ENCODE measurements around the gene RNPEPL1.
A peak's percentile ranks its signal among the peaks of the same experiment; 100 is the strongest.

The RNPEPL1 gene

GRCh38 chr2:240553956-240554480, 14.3 kb upstream of the RNPEPL1 start:
- H3K27me3 ChIP-seq (replicated peaks; ENCODE audit: control insufficient read depth, insufficient read depth, low read length) = no peaks in the 10 kb centered on the region
- TF ChIP-seq, protein P1, sequence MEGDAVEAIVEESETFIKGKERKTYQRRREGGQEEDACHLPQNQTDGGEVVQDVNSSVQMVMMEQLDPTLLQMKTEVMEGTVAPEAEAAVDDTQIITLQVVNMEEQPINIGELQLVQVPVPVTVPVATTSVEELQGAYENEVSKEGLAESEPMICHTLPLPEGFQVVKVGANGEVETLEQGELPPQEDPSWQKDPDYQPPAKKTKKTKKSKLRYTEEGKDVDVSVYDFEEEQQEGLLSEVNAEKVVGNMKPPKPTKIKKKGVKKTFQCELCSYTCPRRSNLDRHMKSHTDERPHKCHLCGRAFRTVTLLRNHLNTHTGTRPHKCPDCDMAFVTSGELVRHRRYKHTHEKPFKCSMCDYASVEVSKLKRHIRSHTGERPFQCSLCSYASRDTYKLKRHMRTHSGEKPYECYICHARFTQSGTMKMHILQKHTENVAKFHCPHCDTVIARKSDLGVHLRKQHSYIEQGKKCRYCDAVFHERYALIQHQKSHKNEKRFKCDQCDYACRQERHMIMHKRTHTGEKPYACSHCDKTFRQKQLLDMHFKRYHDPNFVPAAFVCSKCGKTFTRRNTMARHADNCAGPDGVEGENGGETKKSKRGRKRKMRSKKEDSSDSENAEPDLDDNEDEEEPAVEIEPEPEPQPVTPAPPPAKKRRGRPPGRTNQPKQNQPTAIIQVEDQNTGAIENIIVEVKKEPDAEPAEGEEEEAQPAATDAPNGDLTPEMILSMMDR (IDR thresholded peaks at IDR 0.05; ENCODE audit: insufficient read depth, low read length, poor library complexity, severe bottlenecking) = no peak
- no peak for DNase-seq (ENCODE audit: extremely low read depth, insufficient read length)
- H3K36me3 ChIP-seq (ENCODE audit: control insufficient read depth, insufficient read depth, low read length) = peaks cover 6% of the 10 kb centered on the region
- H3K4me3 ChIP-seq (replicated peaks; ENCODE audit: low read depth, low read length) = no peak overlapping the region

DNA sequence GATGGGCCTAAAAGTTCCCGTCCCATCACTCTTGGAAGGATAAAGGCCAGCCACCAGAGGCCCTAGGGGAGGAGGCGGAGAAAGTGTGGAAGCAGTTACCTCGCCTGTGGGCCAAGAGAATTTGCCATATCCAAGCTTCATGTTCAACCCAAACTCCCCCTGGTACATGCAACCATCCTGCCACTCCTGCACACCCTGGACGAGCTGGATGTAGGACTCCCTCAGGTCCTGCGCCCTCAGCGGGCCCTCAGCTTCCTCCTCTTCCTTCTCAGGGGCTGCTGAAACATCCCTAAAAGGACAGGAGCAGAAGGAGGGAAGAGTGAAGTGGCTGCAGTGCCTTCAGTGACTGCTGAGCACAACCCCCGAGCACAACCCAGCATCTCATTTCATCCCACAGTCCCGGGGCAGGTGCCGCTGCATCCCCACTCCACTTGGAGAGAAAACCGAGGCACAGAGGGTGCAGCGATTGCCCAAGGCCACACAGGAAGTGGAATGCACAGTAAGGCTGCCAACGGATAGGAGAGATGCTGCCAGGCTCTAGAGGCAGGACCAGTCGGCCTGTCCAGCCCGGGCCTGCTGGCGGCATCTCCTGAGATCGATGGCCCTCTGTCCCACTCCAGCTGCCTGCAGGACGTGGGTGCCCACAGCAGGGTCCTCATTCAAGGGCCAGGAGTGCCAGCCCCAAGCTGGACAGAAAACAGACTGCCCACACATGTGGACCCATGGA, 13.4 kb upstream of the RNPEPL1 start:
- TF ChIP-seq, protein P1 (IDR thresholded peaks at IDR 0.05; ENCODE audit: insufficient read depth, low read length, poor library complexity, severe bottlenecking) = no peak
- no peak for DNase-seq (ENCODE audit: extremely low read depth, insufficient read length)
- no peaks in the 10 kb centered on the region for H3K27me3 ChIP-seq (replicated peaks; ENCODE audit: control insufficient read depth, insufficient read depth, low read length)
- H3K36me3 ChIP-seq (ENCODE audit: control insufficient read depth, insufficient read depth, low read length) = peaks cover 6% of the 10 kb centered on the region
- H3K4me3 ChIP-seq (replicated peaks; ENCODE audit: low read depth, low read length) = no peak overlapping the region

GRCh38 chr2:240555541-240556250, 12.6 kb upstream of the RNPEPL1 start:
- H3K4me3 ChIP-seq (replicated peaks; ENCODE audit: low read depth, low read length) = no peak overlapping the region
- TF ChIP-seq, protein P1 (IDR thresholded peaks at IDR 0.05; ENCODE audit: insufficient read depth, low read length, poor library complexity, severe bottlenecking) = no peak
- H3K27me3 ChIP-seq (replicated peaks; ENCODE audit: control insufficient read depth, insufficient read depth, low read length) = no peaks in the 10 kb centered on the region
- H3K36me3 ChIP-seq (ENCODE audit: control insufficient read depth, insufficient read depth, low read length) = peaks cover 6% of the 10 kb centered on the region
- no peak for DNase-seq (ENCODE audit: extremely low read depth, insufficient read length)

DNA sequence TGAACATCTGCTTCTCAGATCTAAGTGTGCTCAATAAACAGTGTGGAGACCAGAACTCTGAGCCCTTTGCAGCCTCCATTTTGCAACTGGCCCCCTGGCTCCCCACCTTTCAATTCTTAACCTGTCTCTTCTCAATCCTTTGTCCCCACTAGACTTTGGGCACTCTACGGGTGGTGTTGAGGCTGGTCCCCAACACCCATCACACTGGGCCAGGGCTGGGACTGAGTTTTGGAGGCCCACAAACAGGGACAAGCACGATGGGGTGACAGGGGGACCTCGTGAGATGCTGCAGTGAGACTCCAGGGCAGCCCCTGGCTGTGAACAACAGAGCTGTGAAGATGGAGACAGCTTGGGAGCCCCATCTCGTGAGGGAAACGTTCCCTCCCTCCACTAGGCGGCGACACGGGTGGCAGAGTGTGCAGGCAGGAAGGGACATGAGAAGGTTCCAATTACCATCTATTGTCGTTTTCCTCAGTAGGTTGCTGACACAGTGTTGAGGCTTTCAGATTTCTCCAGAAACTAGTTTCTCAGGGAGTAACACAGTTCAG, 11.7 kb upstream of the RNPEPL1 start:
- TF ChIP-seq, protein P1 (IDR thresholded peaks at IDR 0.05; ENCODE audit: insufficient read depth, low read length, poor library complexity, severe bottlenecking) = peak; percentile 72
- Histone ChIP-seq H3K4me3 (replicated peaks; ENCODE audit: low read depth, low read length) (no peak overlapping the region), H3K27me3 (replicated peaks; ENCODE audit: control insufficient read depth, insufficient read depth, low read length) (no peaks in the 10 kb centered on the region), H3K36me3 (ENCODE audit: control insufficient read depth, insufficient read depth, low read length) (peaks cover 5% of the 10 kb centered on the region)
- peak; percentile 60 for DNase-seq (ENCODE audit: extremely low read depth, insufficient read length)

- TF ChIP-seq, protein P1 (IDR thresholded peaks at IDR 0.05; ENCODE audit: insufficient read depth, low read length, poor library complexity, severe bottlenecking) = no peak
- no peaks in the 10 kb centered on the region for H3K27me3 ChIP-seq (replicated peaks; ENCODE audit: control insufficient read depth, insufficient read depth, low read length)
- no peak for DNase-seq (ENCODE audit: extremely low read depth, insufficient read length)
- H3K4me3 ChIP-seq (replicated peaks; ENCODE audit: low read depth, low read length) = peak overlapping the region; percentile 50
- H3K36me3 ChIP-seq (ENCODE audit: control insufficient read depth, insufficient read depth, low read length) = peaks cover 5% of the 10 kb centered on the region
Measured at GRCh38 chr2:240557101-240557751, 11.1 kb upstream of the RNPEPL1 start.

All from GM06990 (cell line).